ENCODE results near the gene OSTN.
A peak's percentile ranks its signal among the peaks of the same experiment; 100 is the strongest.
"Not testable (repeated sequence)": the region's sequence is repeated elsewhere in the genome, so short reads cannot be mapped to it uniquely, and the experiment has no call there.

The OSTN gene

DNA sequence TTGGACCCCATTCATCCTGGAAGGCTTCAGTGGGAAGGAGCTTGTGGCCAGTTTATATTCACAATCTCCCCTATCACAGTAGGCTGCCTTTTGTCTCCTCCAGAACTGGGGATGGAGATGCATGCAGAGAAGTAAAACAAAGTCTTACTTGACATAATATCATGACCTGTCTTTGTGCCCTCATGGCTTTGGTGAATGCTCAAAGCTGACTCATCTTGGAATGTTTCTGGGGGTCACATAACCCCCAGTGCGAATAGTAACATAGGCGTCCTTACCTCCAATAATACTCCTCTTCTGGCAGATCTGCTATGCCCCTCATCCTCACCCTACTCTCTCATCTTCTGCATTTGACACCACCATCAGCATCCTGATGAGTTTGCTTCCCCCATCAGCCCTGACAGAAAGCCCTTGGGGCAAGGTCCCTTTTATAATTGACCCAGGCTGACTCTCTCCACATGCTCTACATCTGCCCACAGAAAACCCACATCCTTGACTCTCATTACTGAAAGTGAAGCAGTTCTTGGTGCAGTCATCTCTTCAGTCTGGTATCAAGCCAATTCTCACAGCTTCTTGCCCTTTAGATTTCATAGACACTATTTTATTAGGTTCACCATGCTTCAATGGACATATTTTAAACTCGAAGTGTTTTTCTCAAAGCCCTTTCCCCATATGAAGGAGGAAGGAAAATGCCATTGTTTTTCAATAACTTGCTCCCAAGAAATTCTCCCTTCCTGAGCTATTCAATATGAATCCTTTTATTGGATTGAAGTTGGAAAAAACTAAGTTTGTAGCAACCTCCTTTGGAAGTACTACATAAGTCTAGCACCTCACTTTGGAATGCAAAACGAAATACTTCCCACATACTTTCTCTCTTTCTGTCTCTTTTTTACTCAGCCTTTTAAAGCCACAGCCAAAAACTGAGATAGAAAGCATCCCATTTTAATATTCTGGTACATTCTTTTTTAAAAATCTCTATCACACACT, 36.6 kb downstream of the OSTN start:
- DNase-seq = no peak

DNA sequence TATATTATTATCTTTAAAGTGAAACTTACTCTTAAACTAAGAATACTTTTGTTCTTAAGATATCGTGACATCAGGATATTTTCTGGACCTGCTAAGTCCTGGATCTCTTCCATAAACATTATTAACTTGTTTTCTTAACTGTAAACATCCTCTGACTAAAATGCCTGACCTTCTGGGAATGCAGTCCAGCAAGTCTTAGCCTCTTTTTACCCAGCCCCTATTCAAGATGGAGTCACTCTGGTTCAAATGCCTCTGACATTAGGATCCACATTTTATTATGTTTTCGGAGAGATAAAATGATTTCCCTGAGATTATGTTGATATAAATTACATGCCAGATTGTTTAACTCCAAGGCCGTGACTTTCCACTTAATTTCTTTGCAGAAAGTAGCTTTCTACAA, 37.6 kb downstream of the OSTN start:
- DNase-seq = no peak

DNA sequence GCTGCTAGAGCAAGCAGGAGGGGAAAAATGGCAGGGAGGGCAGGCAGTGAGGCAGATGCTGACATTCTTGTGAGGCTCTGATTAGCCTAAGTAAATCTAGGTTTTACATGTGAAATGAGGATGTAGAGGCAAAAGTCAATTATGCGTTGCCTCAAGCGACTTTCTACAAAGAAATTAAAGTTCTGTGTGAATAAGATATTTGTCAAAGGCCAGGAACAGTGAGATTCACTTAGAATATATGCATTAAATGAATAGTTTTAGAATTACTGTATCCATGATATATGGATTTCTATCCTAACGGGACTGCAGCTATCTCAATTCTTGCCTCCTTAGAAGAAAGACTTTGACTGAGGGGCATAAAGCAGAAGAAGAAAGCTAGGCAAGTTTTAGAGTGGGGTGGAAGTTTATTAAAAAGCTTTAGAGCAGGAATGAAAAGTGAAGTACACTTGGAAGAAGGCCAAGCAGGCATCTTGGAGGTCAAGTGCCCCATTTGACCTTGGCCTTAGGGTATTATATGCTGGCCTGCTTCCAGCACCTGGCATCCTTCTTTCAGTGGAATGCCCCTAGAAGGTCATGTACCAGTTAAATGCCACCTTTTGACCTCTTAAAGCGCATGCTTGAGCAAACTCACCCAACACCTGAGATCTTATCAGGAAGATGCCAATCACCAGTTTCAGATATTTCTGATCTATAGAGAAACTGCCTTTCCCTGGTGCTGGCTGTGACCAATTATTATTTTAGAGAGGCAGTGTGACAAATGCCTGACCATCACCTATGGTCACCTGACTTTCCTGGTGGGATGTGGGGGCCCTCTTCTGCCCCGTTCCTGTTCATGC, 38.2 kb downstream of the OSTN start:
- DNase-seq = no peak

DNA sequence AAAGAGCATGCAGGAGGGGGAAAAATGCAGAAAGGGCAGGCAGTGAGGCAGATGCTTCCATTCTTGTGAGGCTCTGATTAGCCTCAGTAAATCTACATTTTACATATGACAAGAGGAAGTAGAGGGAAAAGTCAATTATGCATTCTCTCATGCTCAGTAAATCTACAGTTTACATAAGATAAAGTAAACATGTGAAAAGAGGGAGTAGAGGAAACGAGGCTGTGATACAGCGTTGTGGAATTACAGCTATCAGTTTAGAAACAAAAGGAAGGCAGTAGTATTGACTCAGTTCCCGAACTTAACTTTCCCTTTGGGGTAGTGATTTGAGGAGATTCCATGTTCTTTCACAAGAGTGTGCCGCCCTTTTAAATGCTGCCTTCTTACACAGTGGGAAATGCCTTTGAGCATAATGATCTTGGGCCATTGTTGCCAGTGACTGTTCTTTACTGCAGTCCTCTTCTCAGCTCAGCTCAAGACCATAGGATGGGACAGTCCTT, 39.3 kb downstream of the OSTN start:
- no peak for DNase-seq

DNA sequence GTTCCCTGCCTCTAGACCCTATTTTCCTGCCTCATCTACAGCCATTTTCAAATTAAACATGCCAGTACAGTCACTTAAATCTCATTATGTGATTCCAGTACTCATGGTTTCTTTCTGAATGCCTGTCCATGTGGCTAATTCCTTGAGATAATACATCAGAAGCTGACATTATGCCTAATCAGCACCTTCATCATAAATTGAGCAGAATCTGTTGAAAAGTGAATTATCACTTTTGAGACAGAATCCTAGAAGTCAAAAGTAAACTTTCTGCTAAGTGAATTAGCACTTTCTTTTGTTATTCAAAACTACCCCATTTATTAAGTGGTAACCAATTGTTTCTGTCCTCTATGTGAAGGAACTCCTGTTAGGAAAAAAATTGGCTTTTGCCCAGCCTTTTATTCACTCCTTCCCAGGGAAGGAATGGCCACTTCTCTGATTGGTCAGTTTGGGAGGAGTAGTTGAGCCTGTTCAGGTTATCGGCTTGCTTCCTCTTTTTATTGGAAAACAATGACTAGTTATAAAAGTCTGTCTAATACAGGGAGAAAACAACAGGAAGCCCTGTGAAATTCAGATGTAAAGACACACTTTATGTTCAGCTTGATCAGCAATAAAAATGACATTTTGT, 40.5 kb downstream of the OSTN start:
- no peak for DNase-seq

DNA sequence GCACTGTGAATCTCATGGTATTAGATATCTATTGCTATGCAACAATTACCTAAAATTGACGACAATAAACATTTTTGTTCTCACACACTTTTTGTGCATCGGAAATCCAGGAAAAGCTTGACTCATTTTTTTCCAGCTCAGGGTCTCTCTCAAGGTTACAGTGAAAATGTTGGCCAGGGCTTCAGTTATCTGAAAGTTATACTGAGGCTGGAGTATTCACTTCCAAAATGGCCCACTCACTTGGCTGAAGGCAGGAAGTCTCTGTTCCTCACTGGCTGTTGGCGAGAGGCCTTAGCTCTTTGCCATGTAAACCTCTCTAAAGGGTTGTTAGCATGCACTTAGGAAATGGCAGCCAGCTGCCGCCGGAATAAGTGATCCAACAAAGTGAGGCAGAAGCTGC, 41.4 kb downstream of the OSTN start:
- no peak for DNase-seq

DNA sequence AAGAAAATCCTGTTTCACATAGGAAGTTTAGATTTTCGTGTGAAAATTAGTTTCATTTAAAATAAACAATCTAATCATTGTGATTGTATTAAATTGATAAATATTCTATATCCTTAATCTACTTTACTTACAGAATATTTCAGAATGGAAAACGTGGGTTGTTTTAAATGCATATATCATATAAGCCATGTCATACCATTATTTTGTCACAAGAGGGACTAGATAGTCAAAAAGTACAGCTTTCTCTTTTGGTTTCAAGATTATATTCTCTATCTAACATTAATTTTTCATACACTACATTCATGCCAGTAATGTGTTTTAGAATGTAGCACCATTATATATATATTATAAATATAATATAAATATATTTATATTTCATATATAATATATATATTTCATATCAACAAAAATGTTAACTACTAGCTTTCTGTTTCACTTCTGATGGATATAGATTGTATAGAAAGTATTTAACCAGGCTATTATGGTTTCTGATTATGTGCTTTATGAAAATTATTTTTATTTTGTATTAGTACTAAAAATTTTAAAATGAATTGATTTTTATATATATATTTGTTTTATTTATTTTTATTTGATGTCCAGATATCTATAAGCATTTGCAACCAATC, 45.3 kb downstream of the OSTN start:
- DNase-seq = peak; percentile 25

DNA sequence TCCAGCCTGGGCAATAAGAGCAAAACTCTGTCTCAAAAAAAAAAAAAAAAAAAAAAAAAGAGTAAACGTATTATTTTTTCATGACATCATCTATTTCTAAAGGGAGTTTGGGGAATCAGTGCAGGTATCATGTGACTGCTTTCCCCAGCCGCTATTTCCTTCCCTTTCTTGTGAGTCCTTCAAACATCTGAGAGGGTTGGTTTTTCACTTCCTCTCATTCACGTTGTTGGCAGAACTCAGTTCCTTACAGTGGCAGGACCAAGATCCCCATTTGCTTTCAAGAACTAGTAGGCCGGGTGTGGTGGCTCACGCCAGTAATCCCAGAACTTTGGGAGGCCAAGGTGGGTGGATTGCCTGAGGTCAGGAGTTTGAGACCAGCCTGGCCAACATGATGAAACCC, 47.0 kb downstream of the OSTN start:
- not testable (repeated sequence) for DNase-seq

DNA sequence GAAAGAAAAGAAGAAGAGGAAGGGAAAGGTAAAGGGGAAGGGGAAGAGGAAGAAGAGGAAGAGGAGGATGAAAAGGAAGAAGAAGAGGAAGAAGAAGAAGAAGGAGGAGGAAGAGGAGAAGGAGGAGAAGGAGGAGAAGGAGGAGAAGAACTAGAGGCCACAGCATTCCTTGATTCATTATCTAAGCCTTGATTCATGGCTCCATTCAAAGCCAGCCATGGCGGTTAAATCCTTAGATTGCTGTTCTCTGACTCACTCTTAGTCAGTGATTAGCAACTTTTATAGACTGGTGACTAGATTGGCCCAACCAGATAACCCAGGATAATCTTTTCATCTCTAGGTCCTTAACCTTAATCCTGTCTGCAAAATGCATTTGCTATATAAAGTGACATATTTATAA, 47.6 kb downstream of the OSTN start:
- DNase-seq = no peak

DNA sequence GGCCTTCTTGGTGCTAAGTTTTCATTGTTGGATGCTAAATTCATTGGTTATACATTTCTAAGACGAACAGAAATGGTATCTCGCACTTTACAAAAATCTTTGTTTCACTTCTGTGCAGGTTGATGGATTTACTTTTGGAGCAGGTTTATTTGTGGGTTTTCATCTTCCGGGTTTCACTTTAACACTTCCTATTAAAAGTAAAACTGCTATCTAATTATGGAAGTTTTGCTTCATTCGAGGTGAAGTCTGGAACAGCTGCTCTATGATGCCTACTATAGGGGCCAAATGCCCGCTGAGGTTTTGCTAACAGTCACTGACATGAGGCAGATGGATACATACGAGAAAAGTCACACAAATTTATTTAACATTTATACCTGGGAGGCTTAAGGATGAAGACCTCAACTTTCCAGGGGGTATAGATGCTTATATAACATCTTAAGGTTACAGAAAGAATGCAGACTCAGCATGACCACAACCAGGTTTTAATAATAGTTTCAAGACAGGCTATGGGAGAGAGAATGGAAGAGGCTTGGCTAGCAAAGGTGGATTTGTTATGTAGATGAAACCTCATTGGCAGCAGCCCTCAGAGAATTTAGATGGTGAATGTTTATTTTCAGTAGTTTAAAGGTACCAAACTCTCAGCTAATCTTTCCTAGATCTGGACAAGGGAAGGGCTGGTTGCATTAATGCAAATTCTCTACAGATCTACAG, 54.2 kb downstream of the OSTN start:
- no peak for DNase-seq

DNA sequence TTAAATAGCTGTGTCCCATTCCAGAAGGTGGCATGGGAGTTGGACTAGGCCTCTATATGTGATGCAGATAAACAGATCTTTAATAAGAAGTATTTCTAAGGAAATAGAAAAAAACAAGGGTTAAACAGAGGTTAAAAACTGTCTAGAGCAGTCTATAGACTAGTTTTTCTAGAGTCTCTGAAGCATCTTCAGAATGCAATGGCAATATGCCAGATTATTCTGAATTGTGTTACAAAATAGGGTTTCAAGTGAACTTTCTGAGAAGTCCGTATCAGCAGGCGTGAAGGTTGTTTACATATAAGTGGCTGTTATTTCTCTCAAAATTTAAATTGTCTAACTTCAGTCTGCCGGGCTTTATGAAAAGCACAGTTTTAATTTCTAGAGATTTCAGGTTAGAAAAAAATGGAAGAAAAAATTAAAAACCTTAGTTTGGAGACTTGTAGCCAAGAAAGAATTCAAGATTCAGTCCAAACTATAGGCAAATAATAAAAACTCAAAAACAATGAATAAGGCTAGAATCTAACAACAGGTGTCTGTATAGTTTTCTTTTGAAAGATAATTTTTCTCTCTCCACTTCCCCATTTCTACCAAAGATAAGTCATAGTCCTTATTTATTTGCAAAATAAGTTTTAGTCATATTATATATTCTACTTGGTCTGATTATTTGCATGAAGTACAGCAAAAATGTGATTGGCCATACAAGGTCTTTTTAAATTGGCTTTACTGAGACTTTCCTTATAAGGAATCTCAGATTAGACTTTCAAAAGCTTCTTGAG, 55.2 kb downstream of the OSTN start:
- no peak for DNase-seq

DNA sequence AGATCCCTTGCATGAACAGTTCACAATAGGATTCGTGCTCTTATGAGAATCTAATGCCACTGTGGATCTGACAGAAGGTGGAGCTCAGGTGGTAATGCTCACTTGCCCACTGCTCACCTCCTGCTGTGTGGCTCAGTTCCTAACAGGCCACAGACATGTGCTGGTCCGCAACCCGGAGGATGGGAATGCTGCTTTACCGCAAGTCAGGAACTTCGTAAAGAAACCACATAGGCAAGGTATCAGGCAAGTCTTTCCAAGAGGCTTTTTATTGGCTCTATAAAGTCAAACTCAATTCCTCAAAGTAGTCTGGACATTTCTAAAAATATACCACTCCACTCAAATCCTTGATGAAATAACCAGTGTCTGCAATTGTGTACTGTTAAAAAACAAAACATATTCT, 56.1 kb downstream of the OSTN start:
- DNase-seq = no peak

DNA sequence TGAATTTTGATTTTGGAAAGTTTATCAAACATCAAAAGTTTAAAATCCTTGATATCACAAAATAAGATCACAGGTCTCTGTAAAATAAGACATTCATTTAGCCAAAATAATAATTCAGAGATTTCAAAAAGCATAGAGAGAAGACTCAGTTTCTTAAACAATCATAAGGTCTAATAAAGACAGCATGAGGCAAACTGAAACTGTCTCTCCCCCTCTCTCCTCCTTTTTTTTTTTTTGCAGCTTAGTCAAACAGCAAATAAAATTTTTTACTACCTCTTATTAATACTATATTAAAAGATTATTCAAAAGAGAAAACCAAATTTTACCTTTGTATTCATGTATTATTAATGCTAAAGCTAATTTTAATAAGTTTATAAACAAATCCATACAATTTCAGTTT, 57.4 kb downstream of the OSTN start:
- no peak for DNase-seq

DNA sequence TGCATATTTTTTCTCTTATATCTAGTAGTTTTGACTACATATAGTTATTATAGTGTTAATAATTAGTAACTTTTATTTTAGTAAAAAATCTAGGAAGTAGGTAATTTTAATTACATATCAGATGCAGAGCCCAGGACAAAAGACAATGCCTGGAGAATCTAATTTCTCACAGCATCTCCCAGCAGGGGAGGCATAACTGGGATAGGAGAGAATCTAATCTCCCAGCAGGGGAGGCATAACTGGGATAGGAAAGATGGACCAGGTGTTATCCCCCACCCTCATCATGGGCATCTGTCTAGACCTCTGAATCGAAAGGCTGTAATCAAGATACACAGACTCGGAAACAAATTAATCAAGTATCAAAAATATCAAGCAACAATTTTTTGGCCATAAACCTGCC, 58.2 kb downstream of the OSTN start:
- no peak for DNase-seq

DNA sequence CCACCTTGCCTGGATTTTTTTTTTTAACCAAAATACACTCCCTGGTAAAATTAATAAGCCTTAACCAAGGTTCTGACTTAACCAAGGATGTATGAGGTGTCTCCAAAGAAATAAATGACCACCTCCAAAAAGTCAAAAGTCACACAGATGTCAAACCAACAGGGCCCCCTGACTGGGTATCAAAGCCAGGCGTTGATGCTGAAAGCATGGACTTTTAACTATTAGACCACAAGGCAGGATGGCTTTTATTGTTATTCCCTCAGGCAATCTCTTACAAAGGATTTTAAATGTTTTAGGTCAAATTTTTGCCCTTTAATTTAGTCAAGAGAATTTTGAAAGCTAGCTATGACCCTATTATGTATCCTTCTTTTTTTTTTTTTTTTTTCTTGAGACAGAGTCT, 60.4 kb downstream of the OSTN start:
- DNase-seq = no peak

DNA sequence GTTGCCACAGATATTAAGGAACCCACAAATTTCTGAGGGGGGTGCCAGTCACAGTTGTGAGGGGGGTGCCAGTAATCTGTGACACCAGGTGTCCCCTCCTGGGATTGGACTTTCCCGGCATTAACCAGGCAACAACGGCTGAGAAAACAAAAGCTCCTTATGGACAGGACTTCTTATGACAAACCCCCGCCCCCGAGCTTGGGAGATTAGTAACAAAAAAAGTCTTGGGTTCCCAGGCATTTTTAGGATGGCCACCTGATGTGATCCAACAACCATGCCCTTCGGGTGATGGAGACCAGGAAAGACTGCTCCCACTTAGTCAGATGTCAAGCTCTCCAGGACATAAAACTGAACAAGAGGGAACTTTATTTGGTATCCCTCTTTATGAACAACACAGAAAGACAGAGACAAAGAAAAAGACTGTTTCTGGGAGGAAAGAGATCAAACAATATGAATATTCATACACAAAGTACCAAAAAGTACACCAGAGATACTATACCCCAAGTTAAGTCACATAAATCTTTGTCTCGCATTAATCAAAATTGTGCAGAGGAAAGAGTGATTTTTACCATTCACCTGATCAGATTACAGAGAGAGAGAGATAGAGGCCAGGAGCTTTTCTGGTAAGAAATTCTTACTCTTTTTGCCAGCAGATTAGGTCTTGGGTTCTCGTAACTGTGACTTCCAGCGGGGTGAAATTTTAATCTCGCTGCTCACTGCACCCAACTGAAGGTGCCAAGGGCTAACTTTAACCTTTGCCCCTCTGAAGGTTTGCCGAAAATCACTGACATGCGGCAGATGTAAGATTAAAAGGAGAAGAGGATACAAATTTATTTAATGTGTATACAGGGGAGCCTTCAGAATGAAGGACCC, 61.6 kb downstream of the OSTN start:
- DNase-seq = no peak

DNA sequence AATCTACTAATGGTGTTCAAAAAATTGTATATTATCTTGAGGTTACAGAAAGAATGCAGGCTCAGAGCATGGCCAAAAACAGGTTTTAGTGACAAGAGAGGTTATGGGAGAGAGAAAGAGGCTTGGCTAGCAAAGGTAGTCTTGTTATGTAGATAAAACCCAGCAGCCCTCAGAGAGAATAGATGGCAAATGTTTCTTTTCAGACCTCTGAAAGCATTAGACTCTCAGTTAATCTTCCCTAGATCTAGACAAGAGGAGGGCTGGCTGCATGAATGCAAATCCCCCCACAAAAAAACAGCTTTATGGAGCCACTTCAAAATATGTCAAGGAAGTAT, 62.2 kb downstream of the OSTN start:
- DNase-seq = no peak

DNA sequence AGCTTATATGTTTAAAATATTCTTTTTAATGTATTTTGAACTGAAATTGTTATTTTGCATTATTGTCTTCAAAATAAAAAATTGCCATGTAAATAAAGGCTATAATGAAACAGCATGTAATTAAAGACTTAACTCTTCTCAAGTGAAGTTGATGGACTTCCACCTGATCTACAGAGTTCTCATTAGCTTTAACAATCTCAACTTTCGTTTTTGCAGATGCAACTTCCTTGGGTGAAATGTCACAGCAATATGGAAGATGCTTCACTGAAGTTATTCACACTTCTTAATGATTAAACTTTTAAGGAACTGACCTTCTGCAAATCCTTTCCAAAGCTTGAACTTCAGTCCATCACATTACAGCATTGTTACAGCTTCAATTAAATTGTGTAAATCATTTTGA, 63.6 kb downstream of the OSTN start:
- DNase-seq = no peak

DNA sequence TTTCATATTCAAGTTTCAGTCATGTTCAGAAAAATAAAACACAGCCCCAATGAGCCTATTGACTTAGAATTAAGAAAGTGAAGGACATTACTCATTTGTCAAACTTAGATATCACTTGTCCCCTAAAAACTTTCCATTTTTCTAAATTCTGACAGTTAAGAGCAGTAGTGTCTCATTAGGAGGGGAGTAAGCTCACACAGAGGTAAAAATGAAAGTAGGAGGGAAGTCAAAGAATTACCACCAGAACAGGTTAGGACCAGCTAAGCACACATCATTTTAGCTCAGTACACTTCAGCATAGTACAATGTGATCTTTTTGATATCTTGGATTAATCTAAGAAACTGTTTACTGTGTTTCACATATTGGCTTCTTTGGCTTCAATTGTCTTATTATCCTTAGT, 64.3 kb downstream of the OSTN start:
- DNase-seq = no peak

DNA sequence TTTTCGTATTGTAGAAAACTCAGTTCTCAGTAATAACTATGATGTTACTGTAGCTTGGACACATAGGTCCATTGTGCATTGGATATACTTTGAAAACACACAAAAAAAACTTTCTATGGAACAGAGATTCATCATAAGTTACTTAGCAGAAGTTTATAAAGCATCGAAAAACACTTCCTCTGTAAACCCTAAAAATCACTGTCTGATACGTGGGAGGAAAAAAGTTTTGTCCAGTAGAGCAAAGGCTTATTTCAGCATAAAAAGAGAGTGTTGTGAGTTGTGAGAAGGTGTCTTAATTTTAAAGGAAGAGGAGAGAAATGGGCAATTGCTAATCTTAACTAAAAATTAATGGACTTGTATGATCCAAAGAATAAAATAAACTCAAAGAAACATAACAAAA, 64.8 kb downstream of the OSTN start:
- no peak for DNase-seq

DNA sequence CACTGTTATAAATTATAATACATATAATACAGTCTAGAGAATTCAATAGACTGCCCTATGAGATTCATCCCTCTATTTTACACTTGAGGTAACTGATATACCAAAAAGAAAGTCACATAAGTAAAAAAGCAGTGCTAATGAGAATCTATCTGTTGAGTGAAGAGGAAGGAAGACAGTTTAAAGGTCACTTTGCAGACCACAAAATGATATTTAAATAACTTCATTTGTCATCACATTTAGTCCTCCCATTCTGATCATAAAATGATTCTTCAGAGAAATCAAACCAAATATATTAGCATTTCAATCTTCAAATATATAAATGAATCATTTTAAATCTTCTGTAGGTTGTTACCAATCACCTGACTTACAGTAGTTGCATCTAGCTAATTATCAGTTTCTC, 69.7 kb downstream of the OSTN start:
- DNase-seq = no peak
